Mesothelial cell of epicardium (in vitro differentiated cells): ENCODE results near the gene TMEFF1. TPM values are rescaled to one million over a fixed set of nuclear protein-coding genes. Genes with fewer than 3 reads are reported as not detected.

Source experiments
- DNase-seq, 2 experiments: peaks; one replicate each; pipeline ENCODE4 v3.0.0; 2021; ENCODE audit warnings: low spot score in 2 of 2; ENCODE audit not compliant: unreplicated experiment in 2 of 2
- H3K27ac Mint-ChIP-seq: 2 replicates; pipeline ENCODE4 v1.8.0; 2021; ENCODE audit warnings: mixed read lengths
- H3K27me3 Mint-ChIP-seq: 2 replicates; pipeline ENCODE4 v1.8.0; 2021; ENCODE audit warnings: low read depth, mixed read lengths
- H3K36me3 Mint-ChIP-seq: 2 replicates; pipeline ENCODE4 v1.8.0; 2021; ENCODE audit warnings: mixed read lengths
- H3K4me1 Mint-ChIP-seq: 2 replicates; pipeline ENCODE4 v1.8.0; 2021; ENCODE audit warnings: mixed read lengths
- H3K4me3 Mint-ChIP-seq: 2 replicates; pipeline ENCODE4 v1.8.0; 2021; ENCODE audit warnings: mild to moderate bottlenecking, moderate library complexity, mixed read lengths
- H3K9me3 Mint-ChIP-seq: 2 replicates; pipeline ENCODE4 v1.8.0; 2021; ENCODE audit warnings: mixed read lengths
- CTCF ChIP-seq: fragments of 200-600 bp; sonication (generic); IDR thresholded peaks from one replicate; pipeline ENCODE4 v1.5.0; 2021; ENCODE audit warnings: antibody characterized with exemption; ENCODE audit not compliant: unreplicated experiment
- total RNA-seq: library from RNA; stranded (reverse); gene quantifications from 3 replicates; pipeline ENCODE4 v1.2.1, GENCODE V29; 2021

The TMEFF1 gene
- total RNA-seq, 1 donor from 2014 or later, result 25.5 TPM

GRCh38 chr9:100573655-100574260, 100.8 kb downstream of the TMEFF1 start:
- H3K36me3 Mint-ChIP-seq, result peaks cover 23% of the 10 kb centered on the region
- DNase-seq, result no peak
- no peak overlapping the region for H3K27ac Mint-ChIP-seq

GRCh38 chr9:100575006-100575405, 102.1 kb downstream of the TMEFF1 start:
- H3K36me3 Mint-ChIP-seq, result peaks cover 15% of the 10 kb centered on the region
- H3K9me3 Mint-ChIP-seq, result no peaks in the 10 kb centered on the region
- no peak overlapping the region for H3K27ac Mint-ChIP-seq
- H3K4me1 Mint-ChIP-seq, result peaks cover 10% of the 10 kb centered on the region
- H3K4me3 Mint-ChIP-seq, result no peak overlapping the region
- no peak for DNase-seq
- H3K27me3 Mint-ChIP-seq, result no peaks in the 10 kb centered on the region
- no peak for TF ChIP-seq CTCF

More at GRCh38 chr9:100573655-100574260, 100.8 kb downstream of the TMEFF1 start:
- no peak overlapping the region for H3K4me3 Mint-ChIP-seq
- peaks cover 7% of the 10 kb centered on the region for H3K9me3 Mint-ChIP-seq
- TF ChIP-seq CTCF, result no peak
- H3K27me3 Mint-ChIP-seq, result no peaks in the 10 kb centered on the region
- peaks cover 5% of the 10 kb centered on the region for H3K4me1 Mint-ChIP-seq

- H3K36me3 Mint-ChIP-seq, result peaks cover 11% of the 10 kb centered on the region
- H3K27me3 Mint-ChIP-seq, result no peaks in the 10 kb centered on the region
- no peak for TF ChIP-seq CTCF
- H3K27ac Mint-ChIP-seq, result no peak overlapping the region
- DNase-seq, result no peak
- no peaks in the 10 kb centered on the region for H3K9me3 Mint-ChIP-seq
- H3K4me3 Mint-ChIP-seq, result no peak overlapping the region
- peaks cover 10% of the 10 kb centered on the region for H3K4me1 Mint-ChIP-seq
Measured at GRCh38 chr9:100575765-100576386, 102.9 kb downstream of the TMEFF1 start.

GRCh38 chr9:100577776-100578448, 105.0 kb downstream of the TMEFF1 start, which contains the start of gene CAVIN4:
Gene CAVIN4, plus strand, starts transcription at chr9:100578079. Its CDS starts 65 bp downstream, at chr9:100578144.
- no peak for DNase-seq
- Mint-ChIP-seq H3K4me3 (no peak within 1 kb of the TSS), H3K27ac (no peak within 1 kb of the TSS), H3K4me1 (peaks cover 10% of the 10 kb centered on the region), H3K27me3 (no peaks in the 10 kb centered on the region), H3K9me3 (no peaks in the 10 kb centered on the region), H3K36me3 (peaks cover 16% of the 10 kb centered on the region)
- no peak for TF ChIP-seq CTCF

GRCh38 chr9:100578610-100579009, 105.7 kb downstream of the TMEFF1 start:
- Mint-ChIP-seq H3K27me3 (no peaks in the 10 kb centered on the region), H3K4me3 (no peak overlapping the region), H3K27ac (no peak overlapping the region), H3K36me3 (peaks cover 16% of the 10 kb centered on the region), H3K9me3 (no peaks in the 10 kb centered on the region), H3K4me1 (peaks cover 10% of the 10 kb centered on the region)
- TF ChIP-seq CTCF, result no peak
- no peak for DNase-seq
